ENCODE results near the gene ZNF214.

DNA sequence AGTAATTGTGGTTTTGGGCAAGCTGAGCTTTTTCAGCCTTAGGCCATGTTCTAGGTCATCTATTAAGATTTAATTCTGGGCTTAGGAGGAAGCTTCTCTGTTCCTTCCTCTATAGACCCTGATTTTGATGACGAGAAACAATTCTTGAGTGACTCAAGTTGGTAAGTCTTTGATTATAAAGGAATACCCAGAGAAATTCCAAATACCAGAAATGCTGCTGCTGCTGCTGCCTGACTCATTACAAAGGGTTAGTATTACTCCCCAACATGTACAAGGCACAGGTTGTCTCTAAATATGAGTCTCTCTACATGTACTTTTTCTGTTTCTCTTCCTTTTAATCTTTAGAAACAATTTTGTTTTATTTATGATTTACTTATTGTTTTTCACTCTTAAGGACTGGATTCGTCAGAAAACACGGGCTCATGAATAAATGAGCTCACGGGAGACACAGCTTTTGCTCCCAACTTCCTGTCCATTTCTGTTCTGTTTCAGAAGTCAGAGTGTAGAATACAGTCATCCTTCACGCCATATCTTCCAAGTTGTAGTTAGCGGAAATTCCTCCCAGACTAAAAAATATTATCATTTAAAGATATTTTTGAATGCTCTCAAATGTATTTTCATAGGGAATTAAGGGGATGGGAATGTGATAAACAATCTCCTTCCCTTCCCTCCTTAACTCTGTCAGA is 36.8 kb upstream of the ZNF214 start:
- no peak for TF ChIP-seq CTCF (IDR thresholded peaks at IDR 0.05; ENCODE audit: low read depth, low read length, missing input control)
- TF ChIP-seq, protein P1, sequence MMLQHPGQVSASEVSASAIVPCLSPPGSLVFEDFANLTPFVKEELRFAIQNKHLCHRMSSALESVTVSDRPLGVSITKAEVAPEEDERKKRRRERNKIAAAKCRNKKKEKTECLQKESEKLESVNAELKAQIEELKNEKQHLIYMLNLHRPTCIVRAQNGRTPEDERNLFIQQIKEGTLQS (IDR thresholded peaks at IDR 0.05), result no peak
- TF ChIP-seq EGR1 (IDR thresholded peaks at IDR 0.05; ENCODE audit: low read depth in 2 of 2), result no peak
- no peak for TF ChIP-seq TAF1 (conservative IDR thresholded peaks at IDR 0.05)
- TF ChIP-seq, protein P2, sequence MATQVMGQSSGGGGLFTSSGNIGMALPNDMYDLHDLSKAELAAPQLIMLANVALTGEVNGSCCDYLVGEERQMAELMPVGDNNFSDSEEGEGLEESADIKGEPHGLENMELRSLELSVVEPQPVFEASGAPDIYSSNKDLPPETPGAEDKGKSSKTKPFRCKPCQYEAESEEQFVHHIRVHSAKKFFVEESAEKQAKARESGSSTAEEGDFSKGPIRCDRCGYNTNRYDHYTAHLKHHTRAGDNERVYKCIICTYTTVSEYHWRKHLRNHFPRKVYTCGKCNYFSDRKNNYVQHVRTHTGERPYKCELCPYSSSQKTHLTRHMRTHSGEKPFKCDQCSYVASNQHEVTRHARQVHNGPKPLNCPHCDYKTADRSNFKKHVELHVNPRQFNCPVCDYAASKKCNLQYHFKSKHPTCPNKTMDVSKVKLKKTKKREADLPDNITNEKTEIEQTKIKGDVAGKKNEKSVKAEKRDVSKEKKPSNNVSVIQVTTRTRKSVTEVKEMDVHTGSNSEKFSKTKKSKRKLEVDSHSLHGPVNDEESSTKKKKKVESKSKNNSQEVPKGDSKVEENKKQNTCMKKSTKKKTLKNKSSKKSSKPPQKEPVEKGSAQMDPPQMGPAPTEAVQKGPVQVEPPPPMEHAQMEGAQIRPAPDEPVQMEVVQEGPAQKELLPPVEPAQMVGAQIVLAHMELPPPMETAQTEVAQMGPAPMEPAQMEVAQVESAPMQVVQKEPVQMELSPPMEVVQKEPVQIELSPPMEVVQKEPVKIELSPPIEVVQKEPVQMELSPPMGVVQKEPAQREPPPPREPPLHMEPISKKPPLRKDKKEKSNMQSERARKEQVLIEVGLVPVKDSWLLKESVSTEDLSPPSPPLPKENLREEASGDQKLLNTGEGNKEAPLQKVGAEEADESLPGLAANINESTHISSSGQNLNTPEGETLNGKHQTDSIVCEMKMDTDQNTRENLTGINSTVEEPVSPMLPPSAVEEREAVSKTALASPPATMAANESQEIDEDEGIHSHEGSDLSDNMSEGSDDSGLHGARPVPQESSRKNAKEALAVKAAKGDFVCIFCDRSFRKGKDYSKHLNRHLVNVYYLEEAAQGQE (IDR thresholded peaks at IDR 0.05), result no peak
- TF ChIP-seq GABPA (IDR thresholded peaks at IDR 0.05 in 1 of 2, conservative IDR thresholded peaks at IDR 0.05 in 1 of 2), result no peak
- TF ChIP-seq RAD21 (IDR thresholded peaks at IDR 0.05), result no peak
- TF ChIP-seq YY1 (IDR thresholded peaks at IDR 0.05), result no peak
- TF ChIP-seq FOXA2 (IDR thresholded peaks at IDR 0.05), result no peak
- TF ChIP-seq, protein P3, sequence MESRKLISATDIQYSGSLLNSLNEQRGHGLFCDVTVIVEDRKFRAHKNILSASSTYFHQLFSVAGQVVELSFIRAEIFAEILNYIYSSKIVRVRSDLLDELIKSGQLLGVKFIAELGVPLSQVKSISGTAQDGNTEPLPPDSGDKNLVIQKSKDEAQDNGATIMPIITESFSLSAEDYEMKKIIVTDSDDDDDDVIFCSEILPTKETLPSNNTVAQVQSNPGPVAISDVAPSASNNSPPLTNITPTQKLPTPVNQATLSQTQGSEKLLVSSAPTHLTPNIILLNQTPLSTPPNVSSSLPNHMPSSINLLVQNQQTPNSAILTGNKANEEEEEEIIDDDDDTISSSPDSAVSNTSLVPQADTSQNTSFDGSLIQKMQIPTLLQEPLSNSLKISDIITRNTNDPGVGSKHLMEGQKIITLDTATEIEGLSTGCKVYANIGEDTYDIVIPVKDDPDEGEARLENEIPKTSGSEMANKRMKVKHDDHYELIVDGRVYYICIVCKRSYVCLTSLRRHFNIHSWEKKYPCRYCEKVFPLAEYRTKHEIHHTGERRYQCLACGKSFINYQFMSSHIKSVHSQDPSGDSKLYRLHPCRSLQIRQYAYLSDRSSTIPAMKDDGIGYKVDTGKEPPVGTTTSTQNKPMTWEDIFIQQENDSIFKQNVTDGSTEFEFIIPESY (IDR thresholded peaks at IDR 0.05), result no peak
- TF ChIP-seq SP1 (IDR thresholded peaks at IDR 0.05), result no peak
- TF ChIP-seq MAX (IDR thresholded peaks at IDR 0.05), result no peak
